Measurements from ENCODE around the gene ST3GAL3. TPM values are rescaled to one million over a fixed set of nuclear protein-coding genes. Genes with fewer than 3 reads are reported as not detected.

The ST3GAL3 gene
- total RNA-seq, 2 donors from 2014 or later = 13.8 to 35.0 TPM

DNA sequence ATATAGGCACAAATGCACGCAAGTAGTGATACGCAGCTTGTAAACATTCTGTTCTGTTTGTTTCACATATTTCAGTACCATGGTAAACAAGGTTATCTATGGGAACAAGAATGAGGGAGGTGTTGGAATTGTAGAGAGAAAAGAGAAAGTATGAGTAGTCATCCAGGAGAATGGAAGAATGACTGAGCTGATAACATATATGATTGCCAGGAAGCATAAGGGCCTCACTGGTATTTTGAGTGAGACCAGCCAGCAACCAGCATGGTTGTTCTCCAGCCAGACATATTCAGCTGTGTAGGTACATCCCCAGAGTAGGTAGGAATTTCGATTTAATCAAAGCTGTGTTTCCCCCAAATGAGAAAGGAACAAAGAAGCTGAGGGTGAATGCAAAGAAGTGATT lies 167.4 kb downstream of the ST3GAL3 start:
- Histone ChIP-seq H3K9me3 (no peaks in the 10 kb centered on the region), H3K36me3 (no peaks in the 10 kb centered on the region), H3K27me3 (replicated peaks; ENCODE audit: insufficient read depth) (no peaks in the 10 kb centered on the region), H3K4me1 (replicated peaks) (no peaks in the 10 kb centered on the region), H3K4me3 (no peak overlapping the region), H3K27ac (no peak overlapping the region)
- no peak for DNase-seq (ENCODE audit: low spot score)
- TF ChIP-seq POLR2A (IDR thresholded peaks at IDR 0.05) (no peak), POLR2AphosphoS5 (IDR thresholded peaks at IDR 0.05) (no peak)
- TF ChIP-seq, protein P1, sequence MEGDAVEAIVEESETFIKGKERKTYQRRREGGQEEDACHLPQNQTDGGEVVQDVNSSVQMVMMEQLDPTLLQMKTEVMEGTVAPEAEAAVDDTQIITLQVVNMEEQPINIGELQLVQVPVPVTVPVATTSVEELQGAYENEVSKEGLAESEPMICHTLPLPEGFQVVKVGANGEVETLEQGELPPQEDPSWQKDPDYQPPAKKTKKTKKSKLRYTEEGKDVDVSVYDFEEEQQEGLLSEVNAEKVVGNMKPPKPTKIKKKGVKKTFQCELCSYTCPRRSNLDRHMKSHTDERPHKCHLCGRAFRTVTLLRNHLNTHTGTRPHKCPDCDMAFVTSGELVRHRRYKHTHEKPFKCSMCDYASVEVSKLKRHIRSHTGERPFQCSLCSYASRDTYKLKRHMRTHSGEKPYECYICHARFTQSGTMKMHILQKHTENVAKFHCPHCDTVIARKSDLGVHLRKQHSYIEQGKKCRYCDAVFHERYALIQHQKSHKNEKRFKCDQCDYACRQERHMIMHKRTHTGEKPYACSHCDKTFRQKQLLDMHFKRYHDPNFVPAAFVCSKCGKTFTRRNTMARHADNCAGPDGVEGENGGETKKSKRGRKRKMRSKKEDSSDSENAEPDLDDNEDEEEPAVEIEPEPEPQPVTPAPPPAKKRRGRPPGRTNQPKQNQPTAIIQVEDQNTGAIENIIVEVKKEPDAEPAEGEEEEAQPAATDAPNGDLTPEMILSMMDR (IDR thresholded peaks at IDR 0.05) = no peak
- WGBS = 94% methylated on average over 3 of the region's 3 CpGs
- intact Hi-C loops (cut with DNase I) = no loop called here

- H3K9me3 ChIP-seq = no peaks in the 10 kb centered on the region
- no peak overlapping the region for H3K4me3 ChIP-seq
- no peaks in the 10 kb centered on the region for H3K27me3 ChIP-seq (replicated peaks; ENCODE audit: insufficient read depth)
- 67% methylated on average over 3 of the region's 3 CpGs for WGBS
- no peak for DNase-seq (ENCODE audit: low spot score)
- TF ChIP-seq POLR2AphosphoS5 (IDR thresholded peaks at IDR 0.05) (no peak), POLR2A (IDR thresholded peaks at IDR 0.05) (no peak)
- TF ChIP-seq, protein P1 (IDR thresholded peaks at IDR 0.05) = no peak
- no peaks in the 10 kb centered on the region for H3K4me1 ChIP-seq (replicated peaks)
- no peak overlapping the region for H3K27ac ChIP-seq
- intact Hi-C loops (cut with DNase I) = no loop called here
- H3K36me3 ChIP-seq = no peaks in the 10 kb centered on the region
Measured at GRCh38 chr1:43875331-43875730, 168.0 kb downstream of the ST3GAL3 start.

GRCh38 chr1:43877101-43877500 lies 169.8 kb downstream of the ST3GAL3 start:
- intact Hi-C loops (cut with DNase I) = no loop called here
- Histone ChIP-seq H3K27ac (no peak overlapping the region), H3K4me1 (replicated peaks) (no peaks in the 10 kb centered on the region), H3K9me3 (no peaks in the 10 kb centered on the region), H3K36me3 (no peaks in the 10 kb centered on the region), H3K4me3 (no peak overlapping the region), H3K27me3 (replicated peaks; ENCODE audit: insufficient read depth) (no peaks in the 10 kb centered on the region)
- TF ChIP-seq POLR2AphosphoS5 (IDR thresholded peaks at IDR 0.05) = no peak
- no peak for TF ChIP-seq POLR2A (IDR thresholded peaks at IDR 0.05)
- TF ChIP-seq, protein P1 (IDR thresholded peaks at IDR 0.05) = no peak
- 87% methylated on average over 2 of the region's 2 CpGs for WGBS
- DNase-seq (ENCODE audit: low spot score) = no peak

- intact Hi-C loops (cut with DNase I) = no loop called here
- WGBS = 88% methylated on average over 2 of the region's 2 CpGs
- Histone ChIP-seq H3K4me1 (replicated peaks) (no peaks in the 10 kb centered on the region), H3K36me3 (no peaks in the 10 kb centered on the region), H3K4me3 (no peak overlapping the region), H3K9me3 (no peaks in the 10 kb centered on the region), H3K27ac (no peak overlapping the region), H3K27me3 (replicated peaks; ENCODE audit: insufficient read depth) (no peaks in the 10 kb centered on the region)
- no peak for DNase-seq (ENCODE audit: low spot score)
- TF ChIP-seq, protein P1 (IDR thresholded peaks at IDR 0.05) = no peak
- TF ChIP-seq POLR2AphosphoS5 (IDR thresholded peaks at IDR 0.05) (no peak), POLR2A (IDR thresholded peaks at IDR 0.05) (no peak)
Measured at GRCh38 chr1:43878440-43878839, 171.1 kb downstream of the ST3GAL3 start.

GRCh38 chr1:43878854-43879253 lies 171.5 kb downstream of the ST3GAL3 start:
- no peaks in the 10 kb centered on the region for H3K9me3 ChIP-seq
- H3K27ac ChIP-seq = no peak overlapping the region
- TF ChIP-seq, protein P1 (IDR thresholded peaks at IDR 0.05) = no peak
- no peaks in the 10 kb centered on the region for H3K36me3 ChIP-seq
- H3K4me3 ChIP-seq = no peak overlapping the region
- no peaks in the 10 kb centered on the region for H3K4me1 ChIP-seq (replicated peaks)
- DNase-seq (ENCODE audit: low spot score) = no peak
- no peaks in the 10 kb centered on the region for H3K27me3 ChIP-seq (replicated peaks; ENCODE audit: insufficient read depth)
- intact Hi-C loops (cut with DNase I) = no loop called here
- WGBS = 90% methylated on average over 4 of the region's 4 CpGs

Measured in prostate gland (tissue), 2 donors.